GM12878 (cell line): ENCODE data around the gene KRT80. TPM values are rescaled to one million over a fixed set of nuclear protein-coding genes. Genes with fewer than 3 reads are reported as not detected.

Source experiments
- ATAC-seq: fragments of 200-7000 bp; cut with Tn5 transposase; 3 replicates; pipeline ENCODE4 v1.9.1; 2020; ENCODE audit warnings: mild to moderate bottlenecking, moderate library complexity
- BruUV-seq: library from RNA; stranded (reverse); fragments of 400-500 nt; replicated peaks from 2 replicates; lab custom pipeline; 2021; lab: Mats Ljungman, UMichigan
- CTCF ChIA-PET: fragments of 300-600 bp; sonication (Branson Sonifier 250); formaldehyde crosslinking; extraction: SDS; loops from one replicate; lab custom pipeline; 2021; ENCODE audit warnings: inconsistent platforms; lab: Yijun Ruan, JAX
- POLR2A ChIA-PET: fragments of 350-600 bp; formaldehyde crosslinking; extraction: SDS; loops from one replicate; lab custom pipeline; 2021; ENCODE audit warnings: inconsistent platforms; lab: Charles Lee
- RAD21 ChIA-PET: fragments of 300-600 bp; sonication (Branson Sonifier 250); formaldehyde crosslinking; loops from one replicate; lab custom pipeline; 2023; ENCODE audit warnings: antibody characterized with exemption; ENCODE audit not compliant: unreplicated experiment; lab: Charles Lee
- SMC1A ChIA-PET: fragments of 300-600 bp; sonication (Branson Sonifier 250); formaldehyde crosslinking; loops from one replicate; lab custom pipeline; 2023; ENCODE audit not compliant: unreplicated experiment, uncharacterized antibody; lab: Charles Lee
- DNase-seq: peaks from one replicate; pipeline ENCODE4 v3.0.0-alpha.2; 2011; ENCODE audit warnings: low read depth, low spot score
- FAIRE-seq: peaks from 3 replicates; lab custom pipeline; 2011; peaks lifted over from hg19 to GRCh38; lab: Jason Lieb, UNC
- H2AFZ ChIP-seq: 2 replicates; pipeline ENCODE4 v1.6.0; 2011; ENCODE audit warnings: low read depth, low read length, control low read depth; ENCODE audit not compliant: control insufficient read depth
- H3K27ac ChIP-seq: 2 replicates; pipeline ENCODE4 v1.5.1; 2011; ENCODE audit warnings: control low read depth; ENCODE audit not compliant: control insufficient read depth, insufficient read depth
- H3K27me3 ChIP-seq, 2 experiments: replicated peaks in 1 of 2; 2 replicates each; pipeline versions ENCODE4 v1.6.0 to v1.6.1; 2011; ENCODE audit warnings: low read length in 1 of 2; ENCODE audit not compliant: control insufficient read depth in 2 of 2, insufficient read depth in 2 of 2
- H3K36me3 ChIP-seq, 2 experiments: 2 replicates each; pipeline ENCODE4 v1.5.1; 2011; ENCODE audit warnings: low read length in 1 of 2; ENCODE audit not compliant: control insufficient read depth in 2 of 2, insufficient read depth in 2 of 2
- H3K4me1 ChIP-seq: 2 replicates; pipeline ENCODE4 v1.6.1; 2011; ENCODE audit warnings: mild to moderate bottlenecking, low read length, moderate library complexity, mixed read lengths; ENCODE audit not compliant: control insufficient read depth, insufficient read depth
- H3K4me2 ChIP-seq: 2 replicates; pipeline ENCODE4 v1.6.0; 2011; ENCODE audit warnings: control low read depth; ENCODE audit not compliant: control insufficient read depth, insufficient read depth
- H3K4me3 ChIP-seq: fragments of 200-600 bp; sonication (generic); 2 replicates; pipeline ENCODE4 v1.5.1; 2016
- H3K79me2 ChIP-seq: 2 replicates; pipeline ENCODE4 v1.6.0; 2011; ENCODE audit warnings: low read length; ENCODE audit not compliant: control insufficient read depth, insufficient read depth
- H3K9ac ChIP-seq: 2 replicates; pipeline ENCODE4 v1.8.0; 2011; ENCODE audit warnings: low read length, control low read depth, mixed read lengths; ENCODE audit not compliant: control insufficient read depth, insufficient read depth
- H3K9me3 ChIP-seq: replicated peaks from 3 replicates; pipeline ENCODE4 v1.5.1; 2011; ENCODE audit warnings: mild to moderate bottlenecking, low read length; ENCODE audit not compliant: control insufficient read depth, insufficient read depth
- H4K20me1 ChIP-seq: 2 replicates; pipeline ENCODE4 v1.6.0; 2011; ENCODE audit not compliant: control insufficient read depth, insufficient read depth
- MYC ChIP-seq: IDR thresholded peaks from 2 replicates; pipeline ENCODE4 v1.6.1; 2011; ENCODE audit warnings: mild to moderate bottlenecking, low read length, moderate library complexity, inconsistent platforms; ENCODE audit not compliant: insufficient read depth, insufficient replicate concordance, insufficient read length, severe bottlenecking
- NFYA ChIP-seq: IDR thresholded peaks from 2 replicates; pipeline ENCODE4 v1.6.1; 2011; ENCODE audit warnings: low read depth, mild to moderate bottlenecking, low read length, improper control_type of control experiment, borderline replicate concordance
- NR2F1 ChIP-seq: fragments of 450-650 bp; conservative IDR thresholded peaks from 2 replicates; pipeline ENCODE4 v1.6.1; 2017; ENCODE audit warnings: mild to moderate bottlenecking
- RAD21 ChIP-seq: IDR thresholded peaks from 2 replicates; pipeline ENCODE4 v1.6.1; 2011; ENCODE audit warnings: mild to moderate bottlenecking, low read depth, low read length, moderate library complexity; ENCODE audit not compliant: insufficient read depth
- SP1 ChIP-seq: IDR thresholded peaks from one replicate; pipeline ENCODE4 v1.6.1; 2011; ENCODE audit warnings: low read depth, low read length
- YBX1 ChIP-seq: fragments of 450-650 bp; IDR thresholded peaks from 2 replicates; pipeline ENCODE4 v1.6.1; 2016; ENCODE audit warnings: antibody characterized with exemption
- ZZZ3 ChIP-seq: IDR thresholded peaks from 2 replicates; pipeline ENCODE4 v1.6.1; 2011; ENCODE audit warnings: low read depth; ENCODE audit not compliant: control insufficient read depth, insufficient read length
- WGBS: methylation state at CpG from one replicate; pipeline ENCODE4 v1.1.6; 2016; ENCODE audit warnings: low lambda C conversion rate; ENCODE audit not compliant: insufficient replicate concordance, insufficient coverage; ENCODE audit errors: missing lambda C conversion rate; 5-methylcytosine and 5-hydroxymethylcytosine counted together
- in situ Hi-C: fragments of 300-500 bp; cut with MboI; formaldehyde crosslinking; loops from 9 replicates; pipeline ENCODE4 v1.14.3; 2018; ENCODE audit warnings: mixed read lengths
- intact Hi-C: fragments of 100-400 bp; cut with micrococcal nuclease; formaldehyde crosslinking; loops from one replicate; pipeline ENCODE4 v1.14.2; 2022; ENCODE audit not compliant: unreplicated experiment
- polyA plus RNA-seq, 11 experiments: library from polyadenylated mRNA; depleted of rRNA in 4 of 11; unstranded in 6 of 11; stranded (reverse) in 5 of 11; fragments of >200 nt; fragmentation: Nextera tagmentation in 4 of 11; fragmentation: Illumina TruSeq in 1 of 11; extraction: Ambion mirVana in 4 of 11; extraction: Trizol in 1 of 11; gene quantifications; 1 replicate in 1 of 11; 2 replicates in 10 of 11; pipeline versions ENCODE4 v1.2.1 to v1.2.3, GENCODE V29; 2011 to 2016; ENCODE audit warnings: inconsistent platforms in 2 of 11, missing spikeins in 2 of 11, low read depth in 1 of 11
- total RNA-seq, 4 experiments: library from RNA; depleted of rRNA in 3 of 4; stranded (reverse); fragments of >200 nt in 3 of 4; fragmentation: Illumina TruSeq in 1 of 4; extraction: Trizol in 1 of 4; gene quantifications; 2 replicates each; pipeline versions ENCODE4 v1.2.1 to v1.2.3, GENCODE V29; 2013 to 2021
- TF ChIP-seq, protein P1 (sequence below): fragments of 450-650 bp; conservative IDR thresholded peaks from 2 replicates; pipeline ENCODE4 v1.6.1; 2017; ENCODE audit warnings: mild to moderate bottlenecking, moderate library complexity
- TF ChIP-seq, protein P2 (sequence below): fragments of 150-350 bp; IDR thresholded peaks from 2 replicates; pipeline ENCODE4 v1.6.1; 2014; ENCODE audit warnings: mild to moderate bottlenecking, low read depth, low read length

Gene KRT80
- total and polyA plus RNA-seq, 10 of the 15 experiments (the other 5 are each of a cell fraction or from before 2014, with no cell fraction given), result 0.01 TPM; not detected in 9

DNA sequence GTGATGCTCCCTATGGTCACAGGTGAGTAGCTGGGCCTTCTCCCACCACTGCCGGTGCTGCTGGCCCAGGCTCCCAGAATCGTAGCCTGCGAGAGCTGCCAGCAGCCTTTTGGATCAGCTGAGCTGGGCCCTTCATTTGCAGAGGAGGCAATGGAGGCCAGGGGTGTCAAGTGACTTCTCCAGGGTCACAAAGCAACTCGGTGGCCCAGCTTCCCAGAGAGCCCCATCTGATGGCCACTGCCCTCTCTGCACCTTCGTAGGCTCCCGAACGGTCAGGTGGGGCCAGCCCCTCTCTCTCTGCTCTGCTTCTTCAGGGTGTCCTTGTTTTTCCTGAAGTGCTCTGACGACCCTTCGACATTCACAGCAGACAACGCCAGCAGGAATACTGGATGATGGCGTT lies 4.6 kb downstream of the KRT80 start (continued):
- TF ChIP-seq, protein P1, sequence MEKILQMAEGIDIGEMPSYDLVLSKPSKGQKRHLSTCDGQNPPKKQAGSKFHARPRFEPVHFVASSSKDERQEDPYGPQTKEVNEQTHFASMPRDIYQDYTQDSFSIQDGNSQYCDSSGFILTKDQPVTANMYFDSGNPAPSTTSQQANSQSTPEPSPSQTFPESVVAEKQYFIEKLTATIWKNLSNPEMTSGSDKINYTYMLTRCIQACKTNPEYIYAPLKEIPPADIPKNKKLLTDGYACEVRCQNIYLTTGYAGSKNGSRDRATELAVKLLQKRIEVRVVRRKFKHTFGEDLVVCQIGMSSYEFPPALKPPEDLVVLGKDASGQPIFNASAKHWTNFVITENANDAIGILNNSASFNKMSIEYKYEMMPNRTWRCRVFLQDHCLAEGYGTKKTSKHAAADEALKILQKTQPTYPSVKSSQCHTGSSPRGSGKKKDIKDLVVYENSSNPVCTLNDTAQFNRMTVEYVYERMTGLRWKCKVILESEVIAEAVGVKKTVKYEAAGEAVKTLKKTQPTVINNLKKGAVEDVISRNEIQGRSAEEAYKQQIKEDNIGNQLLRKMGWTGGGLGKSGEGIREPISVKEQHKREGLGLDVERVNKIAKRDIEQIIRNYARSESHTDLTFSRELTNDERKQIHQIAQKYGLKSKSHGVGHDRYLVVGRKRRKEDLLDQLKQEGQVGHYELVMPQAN, result no peak
- TF ChIP-seq, protein P2, sequence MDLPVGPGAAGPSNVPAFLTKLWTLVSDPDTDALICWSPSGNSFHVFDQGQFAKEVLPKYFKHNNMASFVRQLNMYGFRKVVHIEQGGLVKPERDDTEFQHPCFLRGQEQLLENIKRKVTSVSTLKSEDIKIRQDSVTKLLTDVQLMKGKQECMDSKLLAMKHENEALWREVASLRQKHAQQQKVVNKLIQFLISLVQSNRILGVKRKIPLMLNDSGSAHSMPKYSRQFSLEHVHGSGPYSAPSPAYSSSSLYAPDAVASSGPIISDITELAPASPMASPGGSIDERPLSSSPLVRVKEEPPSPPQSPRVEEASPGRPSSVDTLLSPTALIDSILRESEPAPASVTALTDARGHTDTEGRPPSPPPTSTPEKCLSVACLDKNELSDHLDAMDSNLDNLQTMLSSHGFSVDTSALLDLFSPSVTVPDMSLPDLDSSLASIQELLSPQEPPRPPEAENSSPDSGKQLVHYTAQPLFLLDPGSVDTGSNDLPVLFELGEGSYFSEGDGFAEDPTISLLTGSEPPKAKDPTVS, result no peak
- no peak for TF ChIP-seq YBX1
- TF ChIP-seq MYC, result no peak

DNA sequence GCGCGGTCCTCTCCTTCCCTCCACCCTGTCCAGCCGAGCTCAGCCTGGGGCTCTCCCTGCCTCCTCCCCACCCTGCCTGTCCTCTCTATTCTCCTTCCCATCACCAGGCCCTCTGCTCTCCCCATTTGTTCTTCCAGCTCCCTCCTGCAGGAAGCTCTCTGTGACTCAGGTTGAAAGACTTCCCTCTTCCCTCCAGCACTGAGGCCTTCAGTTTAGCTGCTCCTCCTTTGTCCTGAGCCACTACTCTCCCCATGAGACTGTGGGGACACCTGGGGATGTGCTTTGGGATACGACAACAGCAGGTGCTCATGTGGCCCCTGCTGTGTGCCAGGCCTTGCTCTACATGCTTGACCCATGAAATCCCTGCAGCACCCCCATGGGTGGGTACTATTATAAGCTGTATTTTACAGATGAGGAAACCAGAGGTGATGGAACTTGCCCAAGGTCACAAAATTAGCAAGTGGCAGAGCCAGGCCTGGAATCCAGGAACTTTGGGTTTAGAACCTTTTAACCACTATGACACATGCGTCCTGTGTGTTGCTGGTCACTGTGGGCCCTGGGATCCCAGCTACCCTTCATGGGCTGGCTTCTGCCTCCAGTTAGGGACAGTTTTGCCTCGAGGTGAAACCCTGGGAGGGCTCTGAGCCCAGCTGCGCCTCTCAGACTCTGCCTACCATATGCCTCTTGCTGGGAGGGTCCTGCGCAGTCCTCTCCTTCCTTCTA lies 5.5 kb downstream of the KRT80 start:
- CTCF ChIA-PET, result interaction anchor here (0.6 to 1.4 kb wide), 3 partner anchors 11 to 122 kb away, joined by 3 read pairs; no protein-coding TSS in a partner anchor
- no peaks in the 10 kb centered on the region; a peak in 1 of 4 replicates for H3K27me3 ChIP-seq
- DNase-seq (no peak), ATAC-seq (no peak), FAIRE-seq (no peak)
- 36% methylated on average over 7 of the region's 8 CpGs for WGBS
- no peaks in the 10 kb centered on the region for H3K36me3 ChIP-seq
- BruUV-seq, result no TSS peak
- no peak overlapping the region for H3K4me2 ChIP-seq
- intact Hi-C loops (no loop called here), in situ Hi-C loops (no loop called here)
- no peaks in the 10 kb centered on the region for H3K9me3 ChIP-seq
- H3K4me1 ChIP-seq, result no peaks in the 10 kb centered on the region
- no peaks in the 10 kb centered on the region for H4K20me1 ChIP-seq
- TF ChIP-seq SP1 (no peak), ZZZ3 (no peak), RAD21 (no peak), NFYA (no peak), NR2F1 (no peak)
- H3K27ac ChIP-seq, result no peak overlapping the region
- H3K79me2 ChIP-seq, result no peaks in the 10 kb centered on the region
- POLR2A ChIA-PET, result no interaction called here
- RAD21 ChIA-PET, result interaction anchor here (0.6 kb wide), 1 partner anchor 38 kb away, joined by 3 read pairs; no protein-coding TSS in a partner anchor
- H3K9ac ChIP-seq, result no peak overlapping the region
- no peak overlapping the region for H2AFZ ChIP-seq
- SMC1A ChIA-PET, result no interaction called here
- H3K4me3 ChIP-seq, result no peak overlapping the region
